GM11168 (cell line): ENCODE measurements around the gene HUNK.
"Not testable (repeated sequence)": the region's sequence is repeated elsewhere in the genome, so short reads cannot be mapped to it uniquely, and the experiment has no call there.

Experiments
- in situ Hi-C: fragments of 300-500 bp; cut with MboI; formaldehyde crosslinking; loops from one replicate; pipeline ENCODE4 v1.12.0; 2022; ENCODE audit warnings: low sequenced_read_pairs; ENCODE audit not compliant: unreplicated experiment

HUNK gene

DNA sequence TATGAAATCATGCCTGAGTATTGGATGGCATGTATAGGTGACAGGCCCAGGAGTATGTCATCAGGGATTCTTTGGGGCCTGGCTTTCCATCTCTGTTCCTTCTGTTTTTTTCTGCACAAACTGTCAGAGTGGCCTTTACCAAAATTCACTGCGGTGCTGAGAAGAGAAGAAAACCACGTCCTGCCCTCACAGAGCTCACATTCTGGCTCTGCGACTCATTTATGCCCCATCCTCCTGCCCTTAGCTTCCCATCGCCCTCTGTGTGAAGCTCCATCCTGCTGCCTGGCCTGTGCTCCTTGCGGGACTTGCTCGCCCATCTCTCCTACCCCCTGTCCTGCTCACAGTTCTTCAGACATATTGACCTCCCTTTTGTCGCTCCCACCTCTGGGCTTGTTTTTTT lies 73.4 kb downstream of the HUNK start:
- in situ Hi-C loops = no loop called here

DNA sequence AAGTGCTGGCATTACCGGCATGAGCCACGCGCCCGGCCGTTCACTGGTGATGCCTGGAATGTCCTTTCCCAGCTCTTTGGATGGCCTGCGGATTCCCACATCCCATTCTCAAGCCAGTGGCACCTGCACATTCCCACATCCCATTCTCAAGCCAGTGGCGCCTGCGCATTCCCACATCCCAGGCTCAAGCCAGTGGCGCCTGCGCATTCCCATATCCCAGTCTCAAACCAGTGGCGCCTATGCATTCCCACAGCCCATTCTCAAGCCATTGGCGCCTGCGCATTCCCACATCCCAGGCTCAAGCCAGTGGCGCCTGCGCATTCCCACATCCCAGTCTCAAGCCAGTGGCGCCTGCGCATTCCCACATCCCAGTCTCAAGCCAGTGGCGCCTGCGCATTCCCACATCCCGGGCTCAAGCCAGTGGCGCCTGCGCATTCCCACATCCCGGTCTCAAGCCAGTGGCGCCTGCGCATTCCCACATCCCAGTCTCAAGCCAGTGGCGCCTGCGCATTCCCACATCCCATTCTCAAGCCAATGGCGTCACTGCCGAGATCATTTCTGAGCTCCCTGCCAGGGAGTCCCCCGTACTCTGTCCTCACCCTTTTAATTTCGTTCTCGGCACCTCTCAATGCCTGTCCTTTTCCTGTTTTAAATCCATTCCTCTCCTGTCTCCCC lies 74.2 kb downstream of the HUNK start:
- in situ Hi-C loops = not testable (repeated sequence)

DNA sequence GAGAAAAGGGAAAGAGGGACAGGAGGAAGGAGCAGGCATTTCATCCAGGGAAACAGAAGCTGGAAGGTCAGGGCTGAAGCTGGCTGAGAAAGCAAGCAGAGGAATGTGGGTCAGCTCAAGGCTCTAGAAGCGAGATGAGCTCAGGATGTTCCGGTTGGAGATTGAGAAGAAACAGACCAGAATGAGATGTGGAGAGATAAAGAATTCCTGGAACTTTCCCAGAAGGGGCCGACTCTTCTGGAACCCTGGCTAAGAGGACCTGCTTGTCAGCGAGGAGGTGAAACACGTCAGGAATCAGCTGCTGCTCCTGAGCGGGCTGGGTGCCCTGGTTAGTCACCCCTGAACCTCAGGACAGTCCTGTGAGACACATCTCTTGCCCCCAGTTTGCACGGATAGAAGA lies 75.9 kb downstream of the HUNK start:
- in situ Hi-C loops = no loop called here

DNA sequence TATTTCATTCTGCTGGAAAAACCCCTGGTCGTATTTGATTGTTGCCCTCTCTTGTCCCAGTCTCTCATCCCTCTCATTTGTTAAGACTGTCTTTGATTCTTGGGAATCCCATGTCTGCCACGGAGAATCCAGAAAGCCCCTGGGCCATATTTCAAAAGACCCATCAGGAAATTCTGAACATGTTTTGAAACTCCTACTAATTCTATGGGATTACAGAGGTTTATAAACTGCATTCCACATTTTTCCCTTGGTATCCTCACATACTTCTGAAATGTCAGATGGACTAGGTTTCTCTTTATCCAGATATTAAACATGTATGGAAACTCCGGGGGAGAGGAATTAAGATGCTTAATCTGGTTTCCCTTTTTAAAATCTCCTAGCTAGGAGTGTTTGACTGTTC lies 80.0 kb downstream of the HUNK start:
- in situ Hi-C loops = no loop called here

DNA sequence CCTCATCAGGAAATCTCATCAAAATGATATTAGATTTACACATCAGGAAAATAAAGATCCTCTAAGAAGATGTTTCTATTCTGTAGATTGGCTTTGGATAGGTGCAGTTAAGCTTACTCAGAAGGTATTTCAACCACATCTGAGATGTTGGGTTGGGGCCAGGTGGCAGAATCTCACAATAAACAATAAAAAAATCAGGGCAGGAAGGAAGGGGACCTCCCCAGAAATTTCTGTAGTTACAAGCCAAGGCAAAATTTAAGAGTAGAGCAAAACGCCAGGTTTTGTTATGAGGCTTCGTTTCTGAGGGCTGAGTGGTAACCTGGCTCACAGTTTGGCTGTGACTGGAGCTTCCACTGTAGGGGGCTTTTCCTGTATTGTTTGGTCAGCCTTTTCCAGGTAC lies 84.8 kb downstream of the HUNK start:
- in situ Hi-C loops = no loop called here

DNA sequence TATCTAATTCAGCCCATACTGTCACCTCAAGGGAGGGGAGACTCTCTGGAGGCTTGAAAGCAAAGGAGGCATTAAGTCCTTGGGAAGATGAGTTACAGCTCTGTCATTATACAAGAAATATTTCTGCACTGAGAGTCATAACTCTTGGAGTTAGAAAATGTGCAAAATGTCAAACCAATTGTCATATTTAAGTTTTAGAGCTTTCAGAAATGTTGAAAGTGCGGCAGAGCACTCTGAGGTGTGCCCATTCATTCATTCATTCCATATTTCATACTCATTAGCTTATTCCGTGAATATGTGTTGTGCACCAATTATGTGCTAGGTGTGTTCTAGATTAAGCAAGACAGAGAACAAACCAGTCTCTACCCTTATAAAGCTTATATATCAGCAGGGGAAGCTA lies 87.1 kb downstream of the HUNK start:
- in situ Hi-C loops = no loop called here

DNA sequence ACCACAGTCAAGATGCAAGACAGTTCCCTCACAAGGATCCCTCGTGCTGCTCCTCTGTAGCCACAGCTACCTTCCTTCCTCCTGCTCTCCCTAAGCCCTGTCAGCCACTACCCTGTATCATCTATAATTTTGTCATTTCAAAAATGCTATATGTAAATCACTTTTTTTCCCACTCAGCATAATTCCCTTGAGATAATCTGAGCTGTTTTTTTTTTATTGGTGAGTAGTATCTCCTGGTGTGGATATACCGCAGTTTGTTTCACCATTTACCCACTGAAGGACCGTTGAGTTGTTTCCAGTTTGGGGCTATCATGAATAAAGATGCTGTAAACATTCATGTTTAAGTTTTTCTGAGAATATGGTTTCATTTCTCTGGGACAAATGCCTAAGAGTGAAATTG lies 88.2 kb downstream of the HUNK start:
- in situ Hi-C loops = no loop called here

DNA sequence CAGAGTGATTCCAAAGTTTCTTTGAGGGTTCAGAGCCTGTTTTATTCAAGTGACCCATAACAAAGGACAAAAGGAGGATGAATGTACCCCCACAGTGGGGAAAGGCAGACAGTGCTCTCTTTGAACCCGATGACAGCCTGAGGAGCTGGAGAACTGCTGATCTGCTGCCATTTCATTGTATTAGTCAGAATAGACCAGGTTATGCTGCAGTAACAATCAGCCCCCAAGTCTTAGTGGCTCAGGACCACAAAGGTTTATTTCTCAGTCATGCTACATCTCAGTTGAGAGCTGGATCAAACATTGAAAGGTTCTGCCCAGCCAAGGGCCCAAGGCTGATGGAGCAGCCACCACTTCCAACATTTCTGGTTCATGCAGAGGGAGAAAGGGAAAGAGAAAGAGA lies 88.9 kb downstream of the HUNK start:
- in situ Hi-C loops = no loop called here

DNA sequence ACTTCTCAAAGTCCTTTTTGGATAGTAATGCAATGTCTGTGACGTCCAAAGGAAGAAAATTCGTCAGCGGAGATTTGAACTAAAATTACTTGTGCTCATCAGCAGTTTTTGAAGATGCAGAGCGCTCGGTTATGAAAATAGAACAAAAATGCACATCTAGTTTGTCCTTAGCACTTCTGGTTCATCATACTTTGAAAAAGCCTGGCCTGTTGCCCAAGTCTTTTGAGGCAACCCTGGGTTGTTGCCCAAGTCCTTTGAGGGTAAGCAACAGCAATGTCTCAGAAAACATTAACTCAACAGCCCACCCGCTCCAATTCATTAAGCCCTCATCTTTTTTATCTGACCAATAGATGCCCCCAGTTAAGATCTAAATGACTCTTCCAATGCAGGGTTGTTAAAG lies 91.9 kb downstream of the HUNK start:
- in situ Hi-C loops = no loop called here

DNA sequence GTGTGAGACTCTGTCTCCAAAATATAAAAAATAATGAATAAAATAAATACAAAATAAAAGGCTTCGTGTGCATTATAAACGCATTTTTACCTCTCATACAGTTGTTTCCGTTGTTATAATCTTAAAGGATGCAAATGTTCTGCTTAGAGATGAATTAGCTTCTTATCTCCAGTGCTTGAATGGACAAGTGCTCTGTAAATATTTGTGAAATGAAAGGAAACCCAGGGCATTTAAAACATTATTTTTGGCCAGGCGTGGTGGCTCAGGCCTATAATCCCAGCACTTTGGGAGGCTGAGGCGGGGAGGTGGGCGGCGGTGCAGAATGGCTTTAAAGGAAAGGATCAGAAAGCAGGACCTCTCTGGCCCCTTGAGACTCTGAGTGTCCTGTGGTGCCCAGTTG lies 94.5 kb downstream of the HUNK start:
- in situ Hi-C loops = no loop called here

DNA sequence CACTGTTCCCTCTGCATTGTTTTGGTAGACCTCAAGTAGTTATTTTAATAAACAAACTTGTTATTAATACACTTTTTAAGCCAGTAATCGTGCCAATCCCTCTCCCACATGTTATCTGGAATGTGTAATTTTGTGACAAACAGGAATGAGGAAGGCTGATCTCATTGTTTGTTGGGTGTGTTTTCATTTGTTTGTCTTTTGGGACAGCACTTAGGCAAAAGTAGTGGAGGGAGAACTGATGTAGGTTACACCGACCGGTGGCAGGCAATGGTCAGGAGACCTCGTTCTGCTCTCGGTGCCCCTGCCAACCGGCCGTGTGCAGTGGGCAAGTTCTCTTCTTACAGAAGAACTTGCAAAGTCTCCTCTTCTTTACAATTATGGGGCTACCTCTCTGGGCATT lies 99.8 kb downstream of the HUNK start:
- in situ Hi-C loops = no loop called here

DNA sequence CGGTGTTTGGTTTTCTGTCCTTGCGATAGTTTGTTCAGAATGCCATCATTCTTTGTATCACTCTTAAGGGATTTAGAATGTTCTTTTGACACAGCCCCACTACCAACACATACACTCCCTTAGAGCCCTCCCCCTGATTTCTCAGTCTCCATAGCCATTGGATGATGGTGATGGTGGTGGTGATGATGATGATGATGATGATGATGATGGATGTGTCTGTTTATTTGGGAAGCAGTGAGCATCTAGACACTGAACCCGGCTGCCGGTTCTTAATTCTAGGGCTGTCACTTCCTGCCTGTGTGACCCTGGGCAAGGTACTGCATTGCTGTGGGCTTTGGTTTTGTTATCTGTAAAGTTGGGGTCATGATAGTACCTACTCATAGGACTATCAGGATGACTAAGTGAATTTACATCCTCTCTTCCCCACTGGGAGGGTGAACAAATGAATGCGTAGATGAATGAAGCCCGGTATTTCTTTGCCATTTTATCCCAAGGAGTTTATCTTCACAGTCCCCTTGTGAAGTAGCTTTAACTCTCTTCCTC lies 100.7 kb downstream of the HUNK start:
- in situ Hi-C loops = no loop called here

DNA sequence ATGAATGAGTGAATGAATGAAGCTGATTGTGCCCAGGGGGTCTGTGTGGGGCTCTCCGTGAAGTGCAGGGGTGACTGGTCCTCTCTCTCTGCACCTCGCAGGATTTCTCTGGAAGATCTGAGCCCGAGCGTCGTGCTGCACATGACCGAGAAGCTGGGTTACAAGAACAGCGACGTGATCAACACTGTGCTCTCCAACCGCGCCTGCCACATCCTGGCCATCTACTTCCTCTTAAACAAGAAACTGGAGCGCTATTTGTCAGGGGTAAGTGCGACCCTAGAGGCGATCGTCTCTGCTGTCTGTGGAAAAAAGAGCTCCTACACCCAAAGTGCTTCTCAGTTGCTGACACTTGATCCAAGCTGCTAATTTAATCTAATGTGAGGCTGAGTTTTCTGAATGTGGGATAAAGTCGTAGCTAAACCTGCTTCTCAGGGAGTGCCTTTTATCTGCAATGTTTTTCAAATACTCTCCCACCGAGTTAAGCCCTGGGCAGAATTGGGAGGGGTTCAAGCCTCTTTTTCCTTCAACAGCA lies 101.7 kb downstream of the HUNK start:
- in situ Hi-C loops = no loop called here

DNA sequence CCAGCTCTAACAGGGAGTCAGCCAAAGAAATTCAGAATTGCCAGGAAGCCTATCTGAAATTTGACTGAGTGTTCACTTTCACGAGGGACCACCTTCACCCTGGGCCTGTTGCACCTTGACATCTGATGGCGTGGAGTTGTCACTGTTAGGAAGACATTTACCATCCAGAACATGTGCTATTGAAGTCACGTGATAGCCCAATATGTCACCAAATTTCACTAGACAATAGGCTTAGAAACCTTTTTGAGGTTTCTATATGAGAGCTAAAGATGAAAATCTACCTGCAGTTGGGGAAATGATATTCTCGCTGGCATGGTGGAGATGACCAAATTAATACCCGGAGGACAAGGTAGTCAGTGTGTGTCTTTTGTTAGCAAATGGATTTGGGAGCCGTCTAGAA lies 102.7 kb downstream of the HUNK start:
- in situ Hi-C loops = no loop called here

DNA sequence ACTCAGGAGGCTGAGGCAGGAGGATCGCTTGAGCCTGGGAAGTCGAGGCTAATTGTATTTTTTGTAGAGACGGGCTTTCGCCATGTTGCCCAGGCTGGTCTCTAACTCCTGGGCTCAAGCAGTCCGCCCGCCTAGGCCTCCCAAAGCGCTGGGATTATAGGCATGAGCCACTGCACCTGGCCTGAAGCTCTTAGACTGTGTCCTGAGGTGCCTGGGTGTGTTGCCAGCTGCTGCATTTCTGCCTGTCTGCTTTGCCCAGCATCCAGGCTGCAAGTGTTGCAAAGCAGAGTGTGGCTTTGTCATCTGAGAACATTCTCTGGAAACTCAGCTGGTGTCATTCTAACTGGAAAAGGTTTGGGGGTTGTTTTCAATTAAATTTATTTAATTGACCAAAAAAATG lies 105.0 kb downstream of the HUNK start:
- in situ Hi-C loops = no loop called here

DNA sequence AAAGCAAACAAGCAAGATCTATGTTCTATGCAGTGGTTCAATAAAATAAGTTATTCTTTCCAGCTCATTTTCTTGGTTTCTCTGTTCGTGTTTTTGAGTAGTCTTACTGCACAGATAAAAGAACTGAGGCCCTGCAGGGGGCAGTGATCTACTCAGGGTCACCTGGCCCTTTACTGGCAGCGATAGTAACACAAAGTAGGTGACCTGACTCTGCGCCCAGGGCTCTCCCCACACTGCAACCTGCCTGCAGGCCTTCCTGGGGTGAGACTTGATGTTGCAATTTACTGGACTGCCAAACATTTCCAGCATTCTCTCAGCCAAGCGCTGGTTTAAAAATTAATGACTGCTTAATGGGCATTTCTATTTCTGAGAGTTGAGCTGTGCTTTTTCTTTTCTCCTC lies 110.3 kb downstream of the HUNK start:
- in situ Hi-C loops = no loop called here

DNA sequence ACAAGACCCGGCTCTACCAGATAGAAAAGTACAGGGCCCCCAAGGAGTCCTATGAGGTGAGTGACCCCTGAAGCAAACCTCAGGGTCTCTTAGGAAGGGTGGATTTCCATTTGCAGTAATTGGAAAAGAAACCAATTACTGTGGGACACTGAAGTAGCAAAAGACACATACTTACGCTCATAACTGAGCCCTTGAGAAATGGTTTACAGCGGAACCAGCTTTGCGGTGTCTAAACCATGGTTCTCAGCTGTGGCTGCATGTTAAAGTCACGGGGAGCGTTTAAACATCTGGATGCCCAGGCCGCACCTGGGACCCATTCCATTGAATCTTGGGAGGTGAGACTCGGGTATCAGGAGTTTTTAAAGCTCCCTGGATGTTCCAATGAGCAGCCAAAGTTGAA lies 110.7 kb downstream of the HUNK start:
- in situ Hi-C loops = no loop called here

DNA sequence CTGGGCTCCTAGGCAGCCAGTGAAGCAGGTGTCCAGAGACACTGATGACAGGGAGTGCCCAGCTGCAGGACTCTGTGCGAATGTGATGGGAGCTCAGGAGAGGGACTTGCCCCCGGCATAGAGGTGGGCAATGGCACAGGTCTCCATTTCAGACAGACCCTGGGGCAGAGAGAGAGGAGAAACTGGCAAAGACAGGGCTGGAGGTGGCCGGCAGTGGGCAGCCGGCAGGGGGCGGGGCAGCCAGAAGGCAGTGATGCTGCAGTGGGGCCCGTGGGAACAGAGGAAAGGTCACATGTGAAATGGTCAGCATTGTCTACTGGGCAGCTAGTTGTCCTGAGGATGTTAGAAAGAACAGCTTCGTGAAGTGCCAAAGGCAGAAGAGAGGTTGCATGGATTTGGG lies 112.6 kb downstream of the HUNK start:
- in situ Hi-C loops = no loop called here

DNA sequence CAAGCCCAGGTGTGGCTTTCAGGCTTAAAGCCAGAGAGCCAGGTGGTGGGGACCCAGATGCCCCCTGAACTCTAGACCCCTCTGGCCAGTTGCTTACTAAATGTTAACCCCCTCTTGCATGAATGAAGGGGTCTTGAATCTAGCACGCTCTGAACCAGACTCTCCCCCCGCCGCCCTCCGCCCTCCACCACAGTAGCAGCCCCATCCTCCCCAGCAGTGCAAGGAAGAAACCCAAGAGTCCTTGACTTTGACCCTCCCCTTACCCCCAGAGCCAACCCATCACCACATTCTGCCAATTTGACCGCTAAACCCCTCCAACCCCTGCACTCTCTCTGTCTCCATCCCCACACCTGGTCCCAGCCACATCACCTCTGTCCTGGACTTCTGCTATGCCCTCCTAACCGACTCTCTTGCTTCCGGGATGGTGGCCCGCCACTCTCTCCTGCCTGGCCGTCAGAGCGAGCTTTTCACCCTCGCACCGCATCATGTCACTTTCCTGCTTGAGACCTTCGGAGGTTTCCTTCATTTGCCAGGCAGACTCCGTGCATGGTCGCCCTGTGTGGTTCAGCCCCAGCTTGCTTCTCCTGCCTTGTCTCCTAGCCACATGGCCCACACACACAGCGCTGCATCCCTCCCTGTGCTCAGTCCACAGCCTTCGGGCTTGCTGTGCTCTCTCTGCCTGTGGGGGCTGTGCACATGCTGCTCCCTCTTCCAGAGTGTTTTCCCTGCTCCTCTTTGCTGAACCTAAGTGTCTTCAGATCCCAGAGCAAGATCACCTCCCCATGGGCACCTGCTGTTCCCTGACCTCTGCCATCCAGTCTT lies 113.4 kb downstream of the HUNK start:
- in situ Hi-C loops = no loop called here

DNA sequence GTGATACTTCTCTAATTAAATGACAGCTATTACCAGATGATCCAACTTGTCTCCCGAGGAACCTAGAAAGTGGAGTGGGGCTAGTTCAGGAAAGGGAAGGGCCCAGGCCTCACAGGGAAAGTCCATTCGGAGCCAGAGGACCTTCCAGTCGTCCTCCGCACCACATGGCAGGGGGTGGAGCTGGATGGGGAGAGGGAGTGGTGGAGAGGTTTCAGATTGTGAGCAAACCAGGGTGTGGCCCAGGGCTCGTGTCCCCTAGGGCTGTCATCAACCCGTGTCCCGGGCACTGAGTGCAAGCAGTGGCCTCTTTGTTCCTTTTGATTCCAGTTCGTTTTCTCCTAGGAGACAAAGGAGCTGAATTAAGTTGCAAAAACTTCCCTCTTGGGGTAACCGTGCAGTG lies 114.9 kb downstream of the HUNK start:
- in situ Hi-C loops = no loop called here

DNA sequence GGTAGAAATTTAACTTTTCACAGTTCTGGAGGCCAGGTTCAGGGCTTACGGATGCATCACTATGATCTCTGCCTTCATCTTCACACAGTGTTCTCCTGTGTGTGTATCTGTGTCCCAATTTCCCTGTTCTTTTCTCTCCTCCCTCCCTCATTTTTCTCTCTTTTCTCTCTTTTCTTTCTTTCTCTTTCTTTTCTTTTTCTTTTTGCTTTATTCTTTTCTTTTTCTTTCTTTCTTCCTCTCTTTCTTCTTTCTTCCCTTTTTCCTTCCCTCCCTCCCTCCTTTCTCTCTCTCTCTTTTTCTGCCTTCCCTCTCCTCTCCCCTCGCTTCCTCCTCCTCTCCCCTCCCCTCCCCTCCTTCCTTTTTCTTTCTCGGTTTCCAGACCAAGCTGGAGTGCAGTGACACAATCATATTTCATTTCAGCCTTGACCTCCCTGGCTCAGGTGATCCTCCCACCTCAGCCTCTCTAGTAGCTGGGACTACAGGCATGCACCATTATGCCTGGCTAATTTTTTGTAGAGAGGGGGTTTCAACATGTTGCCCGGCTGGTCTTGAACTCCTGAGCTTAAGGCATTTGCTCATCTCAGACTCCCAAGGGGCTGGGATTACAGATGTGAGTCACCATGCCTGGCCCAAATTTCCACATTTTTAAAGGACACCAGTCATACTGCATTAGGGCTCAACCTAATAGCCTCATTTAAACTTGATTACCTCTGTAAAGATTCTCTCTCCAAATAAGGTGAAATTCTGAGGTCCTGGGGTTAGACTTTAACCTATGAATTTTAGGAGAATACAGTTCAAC lies 115.9 kb downstream of the HUNK start:
- in situ Hi-C loops = no loop called here
